MM.1S (cell line): ENCODE data around the gene FOXP2.

Experiments used
- CTCF ChIP-seq: fragments of 300-600 bp; sonication (generic); IDR thresholded peaks from 2 replicates; pipeline ENCODE4 v1.5.1; 2016; ENCODE audit warnings: antibody characterized with exemption, low read length, mixed read lengths
- EZH2 ChIP-seq: fragments of 300-600 bp; sonication (generic); optimal IDR thresholded peaks from 2 replicates; pipeline ENCODE3; 2017; ENCODE audit warnings: low read depth, mild to moderate bottlenecking, antibody characterized with exemption, low read length, mixed read lengths

- TF ChIP-seq CTCF, result no peak
- no peak for TF ChIP-seq EZH2
These were observed 224.8 kb downstream of the FOXP2 start for GRCh38 chr7:114639451-114639850.
